ENCODE results near the gene COL9A3.

- TF ChIP-seq POLR2A (IDR thresholded peaks at IDR 0.05; ENCODE audit: control extremely low read depth in 1 of 2, low read depth in 2 of 2, low read length in 2 of 2) (no peak), CTCF (IDR thresholded peaks at IDR 0.05; ENCODE audit: control extremely low read depth in 1 of 3, insufficient read depth in 1 of 3, low read depth in 1 of 3, low read length in 3 of 3) (no peak), CEBPB (IDR thresholded peaks at IDR 0.05; ENCODE audit: low read depth, low read length) (no peak), RBBP5 (IDR thresholded peaks at IDR 0.05; ENCODE audit: borderline replicate concordance, low read depth, low read length) (no peak), TAF1 (IDR thresholded peaks at IDR 0.05; ENCODE audit: low read depth, low read length) (peak; percentile 42; the same call in 1 of the 2 replicates), RXRA (IDR thresholded peaks at IDR 0.05; ENCODE audit: insufficient read depth, low read depth, low read length) (no peak)
These were observed 44.3 kb downstream of the COL9A3 start for GRCh38 chr20:62860924-62861691.

Data from H1 (cell line).